Measurements from ENCODE around the gene SEC61A2. TPM values are rescaled to one million over a fixed set of nuclear protein-coding genes. Genes with fewer than 3 reads are reported as not detected.

SEC61A2 gene
- total RNA-seq, 1 donor from 2014 or later: 14.3 TPM

- no peak overlapping the region for H3K9ac ChIP-seq (ENCODE audit: low read length)
- no peak overlapping the region for H3K4me3 Mint-ChIP-seq (ENCODE audit: unreplicated experiment)
- no peaks in the 10 kb centered on the region for H3K9me3 Mint-ChIP-seq (ENCODE audit: unreplicated experiment)
- H3K4me2 ChIP-seq (ENCODE audit: low read length): no peak overlapping the region
- peaks cover 3% of the 10 kb centered on the region for H4K20me1 ChIP-seq (ENCODE audit: insufficient read depth, low read length)
- no peak for DNase-seq (ENCODE audit: low read depth)
- H3K27ac ChIP-seq (ENCODE audit: low read depth, low read length): no peak overlapping the region
- no peaks in the 10 kb centered on the region for H3K4me1 Mint-ChIP-seq (ENCODE audit: low read depth, unreplicated experiment)
- H3K4me1 ChIP-seq (ENCODE audit: insufficient read depth, low read length): no peaks in the 10 kb centered on the region
- no peaks in the 10 kb centered on the region for H3K9me3 ChIP-seq (ENCODE audit: insufficient read depth, low read depth, low read length)
- H2AFZ ChIP-seq (ENCODE audit: low read depth, low read length): no peak overlapping the region
- peaks cover 4% of the 10 kb centered on the region for H3K36me3 ChIP-seq (ENCODE audit: insufficient read depth, low read length)
- FAIRE-seq: no peak
- H3K27me3 Mint-ChIP-seq (ENCODE audit: low read depth, unreplicated experiment): no peaks in the 10 kb centered on the region
- no peak overlapping the region for H3K4me3 ChIP-seq (ENCODE audit: insufficient read depth, low read depth, low read length)
- TF ChIP-seq CTCF (IDR thresholded peaks at IDR 0.05; ENCODE audit: insufficient read depth, low read depth, low read length) (no peak), EZH2 (IDR thresholded peaks at IDR 0.05; ENCODE audit: insufficient read depth, low read length) (no peak)
- no peaks in the 10 kb centered on the region for H3K79me2 ChIP-seq (ENCODE audit: insufficient read depth, low read length)
- H3K36me3 Mint-ChIP-seq (ENCODE audit: low read depth, unreplicated experiment): peaks cover 13% of the 10 kb centered on the region
- no peak overlapping the region for H3K27ac Mint-ChIP-seq (ENCODE audit: unreplicated experiment)
- no peaks in the 10 kb centered on the region for H3K27me3 ChIP-seq (ENCODE audit: insufficient read depth, low read length)
These were observed 20.7 kb downstream of the SEC61A2 start for GRCh38 chr10:12150163-12150562.

- Mint-ChIP-seq H3K9me3 (ENCODE audit: unreplicated experiment) (no peaks in the 10 kb centered on the region), H3K36me3 (ENCODE audit: low read depth, unreplicated experiment) (peaks cover 20% of the 10 kb centered on the region), H3K4me1 (ENCODE audit: low read depth, unreplicated experiment) (no peaks in the 10 kb centered on the region), H3K4me3 (ENCODE audit: unreplicated experiment) (no peak overlapping the region), H3K27me3 (ENCODE audit: low read depth, unreplicated experiment) (no peaks in the 10 kb centered on the region), H3K27ac (ENCODE audit: unreplicated experiment) (no peak overlapping the region)
- no peak overlapping the region for H3K4me3 ChIP-seq (ENCODE audit: insufficient read depth, low read depth, low read length)
- no peak overlapping the region for H3K4me2 ChIP-seq (ENCODE audit: low read length)
- FAIRE-seq (no peak), DNase-seq (ENCODE audit: low read depth) (no peak)
- no peaks in the 10 kb centered on the region for H3K27me3 ChIP-seq (ENCODE audit: insufficient read depth, low read length)
- H3K27ac ChIP-seq (ENCODE audit: low read depth, low read length): no peak overlapping the region
- no peak overlapping the region for H2AFZ ChIP-seq (ENCODE audit: low read depth, low read length)
- no peaks in the 10 kb centered on the region for H3K79me2 ChIP-seq (ENCODE audit: insufficient read depth, low read length)
- H4K20me1 ChIP-seq (ENCODE audit: insufficient read depth, low read length): peaks cover 3% of the 10 kb centered on the region
- TF ChIP-seq EZH2 (IDR thresholded peaks at IDR 0.05; ENCODE audit: insufficient read depth, low read length) (no peak), CTCF (IDR thresholded peaks at IDR 0.05; ENCODE audit: insufficient read depth, low read depth, low read length) (no peak)
- no peak overlapping the region for H3K9ac ChIP-seq (ENCODE audit: low read length)
- H3K4me1 ChIP-seq (ENCODE audit: insufficient read depth, low read length): no peaks in the 10 kb centered on the region
- H3K9me3 ChIP-seq (ENCODE audit: insufficient read depth, low read depth, low read length): no peaks in the 10 kb centered on the region
- peaks cover 12% of the 10 kb centered on the region for H3K36me3 ChIP-seq (ENCODE audit: insufficient read depth, low read length)
These were observed 25.0 kb downstream of the SEC61A2 start for GRCh38 chr10:12154516-12154915.

GRCh38 chr10:12156367-12157123, 27.1 kb downstream of the SEC61A2 start:
- peaks cover 3% of the 10 kb centered on the region for H4K20me1 ChIP-seq (ENCODE audit: insufficient read depth, low read length)
- no peaks in the 10 kb centered on the region for H3K9me3 Mint-ChIP-seq (ENCODE audit: unreplicated experiment)
- H3K9me3 ChIP-seq (ENCODE audit: insufficient read depth, low read depth, low read length): no peaks in the 10 kb centered on the region
- H3K4me3 ChIP-seq (ENCODE audit: insufficient read depth, low read depth, low read length): no peak overlapping the region
- H3K27me3 ChIP-seq (ENCODE audit: insufficient read depth, low read length): no peaks in the 10 kb centered on the region
- no peak for TF ChIP-seq EZH2 (IDR thresholded peaks at IDR 0.05; ENCODE audit: insufficient read depth, low read length)
- TF ChIP-seq CTCF (IDR thresholded peaks at IDR 0.05; ENCODE audit: insufficient read depth, low read depth, low read length): no peak
- peaks cover 19% of the 10 kb centered on the region for H3K36me3 Mint-ChIP-seq (ENCODE audit: low read depth, unreplicated experiment)
- no peaks in the 10 kb centered on the region for H3K79me2 ChIP-seq (ENCODE audit: insufficient read depth, low read length)
- H3K36me3 ChIP-seq (ENCODE audit: insufficient read depth, low read length): peaks cover 9% of the 10 kb centered on the region
- H3K9ac ChIP-seq (ENCODE audit: low read length): no peak overlapping the region
- H3K4me1 ChIP-seq (ENCODE audit: insufficient read depth, low read length): no peaks in the 10 kb centered on the region
- H3K4me2 ChIP-seq (ENCODE audit: low read length): no peak overlapping the region
- FAIRE-seq (no peak), DNase-seq (ENCODE audit: low read depth) (no peak)
- H3K4me1 Mint-ChIP-seq (ENCODE audit: low read depth, unreplicated experiment): no peaks in the 10 kb centered on the region
- no peak overlapping the region for H3K27ac ChIP-seq (ENCODE audit: low read depth, low read length)
- H3K27ac Mint-ChIP-seq (ENCODE audit: unreplicated experiment): no peak overlapping the region
- no peak overlapping the region for H2AFZ ChIP-seq (ENCODE audit: low read depth, low read length)
- no peak overlapping the region for H3K4me3 Mint-ChIP-seq (ENCODE audit: unreplicated experiment)
- H3K27me3 Mint-ChIP-seq (ENCODE audit: low read depth, unreplicated experiment): no peaks in the 10 kb centered on the region
